ENCODE data around the gene CDK17.
"Not testable (repeated sequence)": the region's sequence is repeated elsewhere in the genome, so short reads cannot be mapped to it uniquely, and the experiment has no call there.

Gene CDK17

GRCh38 chr12:96417688-96418087 lies 17.4 kb upstream of the CDK17 start:
- DNase-seq (ENCODE audit: low read depth), result not testable (repeated sequence)

- DNase-seq (ENCODE audit: low read depth), result no peak
Observed at GRCh38 chr12:96416033-96416799, 16.0 kb upstream of the CDK17 start.

GRCh38 chr12:96414637-96415036 lies 14.4 kb upstream of the CDK17 start:
- DNase-seq (ENCODE audit: low read depth), result no peak

GRCh38 chr12:96412431-96412830 lies 12.2 kb upstream of the CDK17 start:
- DNase-seq (ENCODE audit: low read depth), result no peak

- no peak for DNase-seq (ENCODE audit: low read depth)
Observed at GRCh38 chr12:96409731-96410130, 9.5 kb upstream of the CDK17 start.

GRCh38 chr12:96408993-96409392 lies 8.8 kb upstream of the CDK17 start:
- no peak for DNase-seq (ENCODE audit: low read depth)

GRCh38 chr12:96407429-96408097 lies 7.3 kb upstream of the CDK17 start:
- DNase-seq (ENCODE audit: low read depth), result not testable (repeated sequence)

- DNase-seq (ENCODE audit: low read depth), result no peak
Observed at GRCh38 chr12:96404696-96405095, 4.5 kb upstream of the CDK17 start.

- DNase-seq (ENCODE audit: low read depth), result no peak
Observed at GRCh38 chr12:96403870-96404269, 3.6 kb upstream of the CDK17 start.

- not testable (repeated sequence) for DNase-seq (ENCODE audit: low read depth)
Observed at GRCh38 chr12:96402522-96402921, 2.3 kb upstream of the CDK17 start.

GRCh38 chr12:96402061-96402460 lies 1.8 kb upstream of the CDK17 start:
- no peak for DNase-seq (ENCODE audit: low read depth)

GRCh38 chr12:96401076-96401871 lies 1.0 kb upstream of the CDK17 start:
- DNase-seq (ENCODE audit: low read depth), result no peak

- no peak for DNase-seq (ENCODE audit: low read depth)
Observed at GRCh38 chr12:96400631-96401075, 414 bp upstream of the CDK17 start.

GRCh38 chr12:96399120-96399918 lies 920 bp downstream of the CDK17 start:
- DNase-seq (ENCODE audit: low read depth), result peak; percentile 64

GRCh38 chr12:96398424-96399119 lies 1.7 kb downstream of the CDK17 start:
- DNase-seq (ENCODE audit: low read depth), result no peak

- no peak for DNase-seq (ENCODE audit: low read depth)
Observed at GRCh38 chr12:96397756-96398423, 2.3 kb downstream of the CDK17 start.

GRCh38 chr12:96396914-96397313 lies 3.3 kb downstream of the CDK17 start:
- DNase-seq (ENCODE audit: low read depth), result no peak

- DNase-seq (ENCODE audit: low read depth), result no peak
Observed at GRCh38 chr12:96396209-96396608, 4.0 kb downstream of the CDK17 start.

- no peak for DNase-seq (ENCODE audit: low read depth)
Observed at GRCh38 chr12:96395236-96395635, 5.0 kb downstream of the CDK17 start.

- DNase-seq (ENCODE audit: low read depth), result not testable (repeated sequence)
Observed at GRCh38 chr12:96393229-96393628, 7.0 kb downstream of the CDK17 start.

GRCh38 chr12:96392397-96392796 lies 7.8 kb downstream of the CDK17 start:
- no peak for DNase-seq (ENCODE audit: low read depth)

Measured in stimulated activated CD8-positive, alpha-beta memory T cell treated with anti-CD3 and anti-CD28 coated beads, Interleukin-4, amount 100 ng/mL, for 24 hours (primary cell).